Neural cell (in vitro differentiated cells): ENCODE measurements around the gene ELMO2. TPM values are rescaled to one million over a fixed set of nuclear protein-coding genes. Genes with fewer than 3 reads are reported as not detected.

Experiments used
- H2AFZ ChIP-seq: fragments of 200-600, 300-800 bp; sonication (generic), shearing (Covaris generic); 2 replicates; pipeline ENCODE4 v1.6.0; 2014; ENCODE audit warnings: low read depth, mild to moderate bottlenecking, antibody characterized with exemption, low read length, moderate library complexity
- H3F3A ChIP-seq: fragments of 200-600 bp; shearing (Covaris generic); 2 replicates; pipeline ENCODE4 v1.6.1; 2016; ENCODE audit warnings: mild to moderate bottlenecking, moderate library complexity, mixed read lengths, antibody characterized with exemption, low read length; ENCODE audit not compliant: insufficient read depth, poor library complexity, severe bottlenecking
- H3K27ac ChIP-seq: fragments of 200-600, 300-800 bp; sonication (generic), shearing (Covaris generic); 2 replicates; pipeline ENCODE4 v1.5.1; 2014; ENCODE audit warnings: mild to moderate bottlenecking, low read length, moderate library complexity
- H3K27me3 ChIP-seq: fragments of 300-800, 200-600 bp; sonication (generic), shearing (Covaris generic); 2 replicates; pipeline ENCODE4 v1.6.0; 2014; ENCODE audit warnings: mild to moderate bottlenecking, low read depth, low read length, moderate library complexity; ENCODE audit not compliant: insufficient read depth
- H3K36me3 ChIP-seq: fragments of 300-800, 200-600 bp; sonication (generic), shearing (Covaris generic); 2 replicates; pipeline ENCODE4 v1.5.1; 2014; ENCODE audit warnings: mild to moderate bottlenecking, antibody characterized with exemption, low read length, moderate library complexity; ENCODE audit not compliant: insufficient read depth
- H3K4me2 ChIP-seq: fragments of 300-800, 200-600 bp; sonication (generic), shearing (Covaris generic); 2 replicates; pipeline ENCODE4 v1.6.0; 2014; ENCODE audit warnings: mild to moderate bottlenecking, low read length
- H3K4me3 ChIP-seq: fragments of 300-800, 200-600 bp; sonication (generic), shearing (Covaris generic); 2 replicates; pipeline ENCODE4 v1.5.1; 2014; ENCODE audit warnings: mild to moderate bottlenecking, low read length, moderate library complexity
- H3K79me2 ChIP-seq: fragments of 200-600 bp; shearing (Covaris generic); replicated peaks from 2 replicates; pipeline ENCODE4 v1.6.0; 2014; ENCODE audit warnings: mild to moderate bottlenecking, low read length, moderate library complexity; ENCODE audit not compliant: insufficient read depth
- H3K9ac ChIP-seq: fragments of 300-800, 200-600 bp; sonication (generic), shearing (Covaris generic); 2 replicates; pipeline ENCODE4 v1.6.1; 2016; ENCODE audit warnings: mild to moderate bottlenecking, low read length, mixed read lengths
- H3K9me2 ChIP-seq: fragments of 200-600 bp; shearing (Covaris generic); 2 replicates; pipeline ENCODE4 v1.6.1; 2016; ENCODE audit warnings: mild to moderate bottlenecking, low read length, mixed read lengths; ENCODE audit not compliant: insufficient read depth
- H3K9me3 ChIP-seq: fragments of 200-600, 300-800 bp; sonication (generic), shearing (Covaris generic); 2 replicates; pipeline ENCODE4 v1.6.1; 2016; ENCODE audit warnings: mild to moderate bottlenecking, mixed run types, low read length, moderate library complexity, mixed read lengths
- H4K20me1 ChIP-seq: fragments of 200-600 bp; shearing (Covaris generic); 2 replicates; pipeline ENCODE4 v1.6.1; 2016; ENCODE audit warnings: mild to moderate bottlenecking, mixed run types; ENCODE audit not compliant: insufficient read depth
- EP300 ChIP-seq: fragments of 450-650 bp; conservative IDR thresholded peaks from 2 replicates; pipeline ENCODE4 v1.6.1; 2014; ENCODE audit warnings: antibody characterized with exemption, mild to moderate bottlenecking, moderate library complexity; ENCODE audit not compliant: poor library complexity, severe bottlenecking
- EZH2 ChIP-seq: fragments of 200-600, 300-800 bp; shearing (Covaris generic), sonication (generic); IDR thresholded peaks from 2 replicates; pipeline ENCODE4 v1.6.1; 2014; ENCODE audit warnings: antibody characterized with exemption, low read length, borderline replicate concordance, mild to moderate bottlenecking; ENCODE audit not compliant: insufficient read depth, poor library complexity, severe bottlenecking
- MXI1 ChIP-seq: fragments of 450-650 bp; conservative IDR thresholded peaks from 2 replicates; pipeline ENCODE4 v1.6.1; 2014; ENCODE audit warnings: antibody characterized with exemption, mild to moderate bottlenecking; ENCODE audit not compliant: poor library complexity, severe bottlenecking
- POLR2AphosphoS5 ChIP-seq: IDR thresholded peaks from 2 replicates; pipeline ENCODE4 v1.6.1; 2012
- RAD21 ChIP-seq: fragments of 450-650 bp; conservative IDR thresholded peaks from 2 replicates; pipeline ENCODE4 v1.6.1; 2014; ENCODE audit warnings: antibody characterized with exemption, mild to moderate bottlenecking, moderate library complexity
- SMC3 ChIP-seq: fragments of 450-650 bp; conservative IDR thresholded peaks from 2 replicates; pipeline ENCODE4 v1.6.1; 2014; ENCODE audit warnings: antibody characterized with exemption, mild to moderate bottlenecking, moderate library complexity; ENCODE audit not compliant: poor library complexity
- TAF1 ChIP-seq: IDR thresholded peaks from 2 replicates; pipeline ENCODE4 v1.6.1; 2012; ENCODE audit warnings: low read depth
- polyA plus RNA-seq: library from polyadenylated mRNA; depleted of rRNA; stranded (reverse); fragments of >200 nt; gene quantifications from 2 replicates; pipeline ENCODE4 v1.2.3, GENCODE V29; 2014
- TF ChIP-seq, protein P1 (sequence below): IDR thresholded peaks from 2 replicates; pipeline ENCODE4 v1.6.1; 2012; ENCODE audit warnings: borderline replicate concordance
- TF ChIP-seq, protein P2 (sequence below): fragments of 450-650 bp; IDR thresholded peaks from 2 replicates; pipeline ENCODE4 v1.5.1; 2014; ENCODE audit warnings: antibody characterized with exemption, mild to moderate bottlenecking, moderate library complexity; ENCODE audit not compliant: poor library complexity, severe bottlenecking

Gene ELMO2
- polyA plus RNA-seq, 1 donor from 2014 or later = 72.0 TPM

GRCh38 chr20:46362921-46363867, 43.2 kb downstream of the ELMO2 start:
- H2AFZ ChIP-seq = peak overlapping the region; percentile 85
- peaks cover 13% of the 10 kb centered on the region for H3K79me2 ChIP-seq
- H3K27ac ChIP-seq = peak overlapping the region; percentile 85
- H4K20me1 ChIP-seq = no peaks in the 10 kb centered on the region
- peak overlapping the region; percentile 98 for H3K4me2 ChIP-seq
- TF ChIP-seq, protein P1, sequence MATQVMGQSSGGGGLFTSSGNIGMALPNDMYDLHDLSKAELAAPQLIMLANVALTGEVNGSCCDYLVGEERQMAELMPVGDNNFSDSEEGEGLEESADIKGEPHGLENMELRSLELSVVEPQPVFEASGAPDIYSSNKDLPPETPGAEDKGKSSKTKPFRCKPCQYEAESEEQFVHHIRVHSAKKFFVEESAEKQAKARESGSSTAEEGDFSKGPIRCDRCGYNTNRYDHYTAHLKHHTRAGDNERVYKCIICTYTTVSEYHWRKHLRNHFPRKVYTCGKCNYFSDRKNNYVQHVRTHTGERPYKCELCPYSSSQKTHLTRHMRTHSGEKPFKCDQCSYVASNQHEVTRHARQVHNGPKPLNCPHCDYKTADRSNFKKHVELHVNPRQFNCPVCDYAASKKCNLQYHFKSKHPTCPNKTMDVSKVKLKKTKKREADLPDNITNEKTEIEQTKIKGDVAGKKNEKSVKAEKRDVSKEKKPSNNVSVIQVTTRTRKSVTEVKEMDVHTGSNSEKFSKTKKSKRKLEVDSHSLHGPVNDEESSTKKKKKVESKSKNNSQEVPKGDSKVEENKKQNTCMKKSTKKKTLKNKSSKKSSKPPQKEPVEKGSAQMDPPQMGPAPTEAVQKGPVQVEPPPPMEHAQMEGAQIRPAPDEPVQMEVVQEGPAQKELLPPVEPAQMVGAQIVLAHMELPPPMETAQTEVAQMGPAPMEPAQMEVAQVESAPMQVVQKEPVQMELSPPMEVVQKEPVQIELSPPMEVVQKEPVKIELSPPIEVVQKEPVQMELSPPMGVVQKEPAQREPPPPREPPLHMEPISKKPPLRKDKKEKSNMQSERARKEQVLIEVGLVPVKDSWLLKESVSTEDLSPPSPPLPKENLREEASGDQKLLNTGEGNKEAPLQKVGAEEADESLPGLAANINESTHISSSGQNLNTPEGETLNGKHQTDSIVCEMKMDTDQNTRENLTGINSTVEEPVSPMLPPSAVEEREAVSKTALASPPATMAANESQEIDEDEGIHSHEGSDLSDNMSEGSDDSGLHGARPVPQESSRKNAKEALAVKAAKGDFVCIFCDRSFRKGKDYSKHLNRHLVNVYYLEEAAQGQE = no peak
- TF ChIP-seq, protein P2, sequence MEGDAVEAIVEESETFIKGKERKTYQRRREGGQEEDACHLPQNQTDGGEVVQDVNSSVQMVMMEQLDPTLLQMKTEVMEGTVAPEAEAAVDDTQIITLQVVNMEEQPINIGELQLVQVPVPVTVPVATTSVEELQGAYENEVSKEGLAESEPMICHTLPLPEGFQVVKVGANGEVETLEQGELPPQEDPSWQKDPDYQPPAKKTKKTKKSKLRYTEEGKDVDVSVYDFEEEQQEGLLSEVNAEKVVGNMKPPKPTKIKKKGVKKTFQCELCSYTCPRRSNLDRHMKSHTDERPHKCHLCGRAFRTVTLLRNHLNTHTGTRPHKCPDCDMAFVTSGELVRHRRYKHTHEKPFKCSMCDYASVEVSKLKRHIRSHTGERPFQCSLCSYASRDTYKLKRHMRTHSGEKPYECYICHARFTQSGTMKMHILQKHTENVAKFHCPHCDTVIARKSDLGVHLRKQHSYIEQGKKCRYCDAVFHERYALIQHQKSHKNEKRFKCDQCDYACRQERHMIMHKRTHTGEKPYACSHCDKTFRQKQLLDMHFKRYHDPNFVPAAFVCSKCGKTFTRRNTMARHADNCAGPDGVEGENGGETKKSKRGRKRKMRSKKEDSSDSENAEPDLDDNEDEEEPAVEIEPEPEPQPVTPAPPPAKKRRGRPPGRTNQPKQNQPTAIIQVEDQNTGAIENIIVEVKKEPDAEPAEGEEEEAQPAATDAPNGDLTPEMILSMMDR = no peak
- TF ChIP-seq POLR2AphosphoS5 (no peak), MXI1 (no peak), TAF1 (no peak), RAD21 (no peak), EZH2 (no peak), EP300 (no peak), SMC3 (no peak)
- no peaks in the 10 kb centered on the region for H3K27me3 ChIP-seq
- no peaks in the 10 kb centered on the region for H3F3A ChIP-seq
- no peaks in the 10 kb centered on the region for H3K9me3 ChIP-seq
- H3K4me3 ChIP-seq = peak overlapping the region; percentile 100
- H3K9me2 ChIP-seq = no peaks in the 10 kb centered on the region
- peak overlapping the region; percentile 95 for H3K9ac ChIP-seq
- H3K36me3 ChIP-seq = no peaks in the 10 kb centered on the region

- Histone ChIP-seq H3K36me3 (no peaks in the 10 kb centered on the region), H3F3A (no peaks in the 10 kb centered on the region), H4K20me1 (no peaks in the 10 kb centered on the region), H3K4me3 (peak overlapping the region; percentile 100), H3K79me2 (peaks cover 13% of the 10 kb centered on the region), H3K9ac (no peak overlapping the region), H2AFZ (no peak overlapping the region), H3K27ac (no peak overlapping the region), H3K4me2 (no peak overlapping the region), H3K9me3 (no peaks in the 10 kb centered on the region), H3K27me3 (no peaks in the 10 kb centered on the region), H3K9me2 (no peaks in the 10 kb centered on the region)
- TF ChIP-seq RAD21 = no peak
- TF ChIP-seq, protein P1 = no peak
- TF ChIP-seq EZH2 = no peak
- TF ChIP-seq MXI1 = no peak
Measured at GRCh38 chr20:46361811-46362210, 44.6 kb downstream of the ELMO2 start.
